Esophagus muscularis mucosa (tissue), 4 donors: ENCODE measurements around the gene SKAP2. TPM values are rescaled to one million over a fixed set of nuclear protein-coding genes. Genes with fewer than 3 reads are reported as not detected.

Source experiments
- DNase-seq: peaks from one replicate; pipeline ENCODE4 v3.0.0-alpha.2; 2017; ENCODE audit errors: extremely low spot score
- H3K27ac ChIP-seq, 4 donors: fragments of 200-600 bp; sonication (generic); replicated peaks in 1 of 4; 1 replicate in 3 of 4; 2 replicates in 1 of 4; pipeline ENCODE4 v1.5.1; 2016 to 2019; ENCODE audit warnings: mild to moderate bottlenecking in 1 of 4
- H3K27me3 ChIP-seq, 4 donors: fragments of 200-600 bp; sonication (generic); one replicate each; pipeline versions ENCODE4 v1.5.1 to v1.6.0; 2016 to 2019
- H3K36me3 ChIP-seq, 4 donors: fragments of 200-600 bp; sonication (generic); one replicate each; pipeline ENCODE4 v1.5.1; 2016 to 2019
- H3K4me1 ChIP-seq, 4 donors: fragments of 200-600 bp; sonication (generic); one replicate each; pipeline ENCODE4 v1.5.1; 2016 to 2019
- H3K4me3 ChIP-seq, 4 donors: fragments of 200-600 bp; sonication (generic); 1 replicate in 2 of 4; 2 replicates in 2 of 4; pipeline ENCODE4 v1.5.1; 2016 to 2019; ENCODE audit warnings: mild to moderate bottlenecking in 4 of 4, moderate library complexity in 1 of 4
- H3K9me3 ChIP-seq, 4 donors: fragments of 200-600 bp; sonication (generic); 1 replicate in 3 of 4; 2 replicates in 1 of 4; pipeline ENCODE4 v1.5.1; 2016 to 2019
- CTCF ChIP-seq, 3 experiments: fragments of 200-600 bp in 2 of 3; fragments of 450-650 bp in 1 of 3; sonication (generic) in 2 of 3; IDR thresholded peaks; one replicate each; pipeline ENCODE4 v1.5.1; 2017 to 2019; ENCODE audit warnings: antibody characterized with exemption in 3 of 3, mild to moderate bottlenecking in 2 of 3, moderate library complexity in 1 of 3
- EP300 ChIP-seq: sonication (generic); formaldehyde crosslinking; IDR thresholded peaks from one replicate; pipeline ENCODE4 v1.6.1; 2017; ENCODE audit warnings: antibody characterized with exemption
- POLR2A ChIP-seq: fragments of 450-650 bp; IDR thresholded peaks from one replicate; pipeline ENCODE4 v1.6.1; 2017; ENCODE audit warnings: antibody characterized with exemption, moderate library complexity, mild to moderate bottlenecking, low read depth
- POLR2AphosphoS5 ChIP-seq, 2 donors: sonication (generic); formaldehyde crosslinking; IDR thresholded peaks; one replicate each; pipeline ENCODE4 v1.6.1; 2017; ENCODE audit warnings: antibody characterized with exemption in 2 of 2
- WGBS: methylation state at CpG from one replicate; pipeline ENCODE4 v1.1.5; 2018; 5-methylcytosine and 5-hydroxymethylcytosine counted together
- intact Hi-C: fragments of 100-400 bp; cut with DNase I; formaldehyde crosslinking; loops from one replicate; pipeline ENCODE4 v1.15.1; 2023
- total RNA-seq, 4 donors: library from RNA; depleted of rRNA; stranded (reverse); fragments of >200 nt; gene quantifications; one replicate each; pipeline versions ENCODE4 v1.1.0 to v1.2.1, GENCODE V29; 2016

Gene SKAP2
- total RNA-seq, 4 donors from 2014 or later, result 44.2 to 47.1 (median 45.1) TPM

- H3K27ac ChIP-seq, result peak overlapping the region in 1 of 4 donors; percentile 10
- H3K27me3 ChIP-seq, result no peaks in the 10 kb centered on the region
- H3K36me3 ChIP-seq, result no peaks in the 10 kb centered on the region
- no peaks in the 10 kb centered on the region for H3K9me3 ChIP-seq
- no peak overlapping the region for H3K4me3 ChIP-seq
- WGBS, result 57% methylated on average over 3 of the region's 3 CpGs
- intact Hi-C loops, result no loop called here
- H3K4me1 ChIP-seq, result peaks cover 0 to 49% (median 43%) of the 10 kb centered on the region in 4 donors
- DNase-seq, result no peak
- TF ChIP-seq POLR2A (no peak), CTCF (IDR thresholded peaks at IDR 0.05) (peak; percentile 36 to 63 (median 53))
Measured at GRCh38 chr7:26681819-26682418, 182.5 kb downstream of the SKAP2 start.

GRCh38 chr7:26680587-26680986 is 183.8 kb downstream of the SKAP2 start:
- H3K36me3 ChIP-seq, result no peaks in the 10 kb centered on the region
- DNase-seq, result no peak
- H3K27me3 ChIP-seq, result no peaks in the 10 kb centered on the region
- intact Hi-C loops, result no loop called here
- 97% methylated on average over 1 of the region's 1 CpG for WGBS
- TF ChIP-seq CTCF (IDR thresholded peaks at IDR 0.05), result no peak
- TF ChIP-seq POLR2A, result no peak
- no peak for TF ChIP-seq POLR2AphosphoS5 (IDR thresholded peaks at IDR 0.05)
- no peak for TF ChIP-seq EP300
- H3K4me1 ChIP-seq, result peaks cover 0 to 35% (median 29%) of the 10 kb centered on the region in 4 donors
- no peaks in the 10 kb centered on the region for H3K9me3 ChIP-seq
- H3K4me3 ChIP-seq, result no peak overlapping the region
- H3K27ac ChIP-seq, result no peak overlapping the region

GRCh38 chr7:26675143-26675887 is 189.1 kb downstream of the SKAP2 start:
- Histone ChIP-seq H3K4me1 (peaks cover 0 to 1% (median 0%) of the 10 kb centered on the region in 4 donors), H3K27ac (no peak overlapping the region), H3K36me3 (no peaks in the 10 kb centered on the region), H3K27me3 (no peaks in the 10 kb centered on the region), H3K9me3 (no peaks in the 10 kb centered on the region), H3K4me3 (no peak overlapping the region)
- DNase-seq, result no peak
- 91% methylated on average over 4 of the region's 4 CpGs for WGBS
- TF ChIP-seq EP300 (no peak), POLR2AphosphoS5 (IDR thresholded peaks at IDR 0.05) (no peak), CTCF (IDR thresholded peaks at IDR 0.05) (no peak), POLR2A (no peak)
- intact Hi-C loops, result loop anchor here (10.0 kb wide), 1 partner anchor 791 kb away; no protein-coding TSS in a partner anchor

- Histone ChIP-seq H3K27me3 (no peaks in the 10 kb centered on the region), H3K4me3 (no peak overlapping the region), H3K4me1 (peaks cover 0 to 6% (median 0%) of the 10 kb centered on the region in 4 donors), H3K36me3 (peaks cover 0 to 2% (median 0%) of the 10 kb centered on the region in 4 donors), H3K27ac (no peak overlapping the region), H3K9me3 (no peaks in the 10 kb centered on the region)
- 87% methylated on average over 4 of the region's 4 CpGs for WGBS
- DNase-seq, result no peak
- intact Hi-C loops, result loop anchor here (10.0 kb wide), 1 partner anchor 789 kb away; no protein-coding TSS in a partner anchor
- TF ChIP-seq CTCF (IDR thresholded peaks at IDR 0.05) (no peak), EP300 (no peak), POLR2A (no peak), POLR2AphosphoS5 (IDR thresholded peaks at IDR 0.05) (no peak)
Measured at GRCh38 chr7:26673858-26674257, 190.5 kb downstream of the SKAP2 start.
